HG03097 (cell line): Measurements from ENCODE around the gene RSBN1.
"Not testable (repeated sequence)": the region's sequence is repeated elsewhere in the genome, so short reads cannot be mapped to it uniquely, and the experiment has no call there.

Experiments
- ATAC-seq: cut with Tn5 transposase; IDR thresholded peaks from one replicate; pipeline ENCODE4 v1.9.1; 2021; ENCODE audit not compliant: unreplicated experiment, low FRiP score

Gene RSBN1

DNA sequence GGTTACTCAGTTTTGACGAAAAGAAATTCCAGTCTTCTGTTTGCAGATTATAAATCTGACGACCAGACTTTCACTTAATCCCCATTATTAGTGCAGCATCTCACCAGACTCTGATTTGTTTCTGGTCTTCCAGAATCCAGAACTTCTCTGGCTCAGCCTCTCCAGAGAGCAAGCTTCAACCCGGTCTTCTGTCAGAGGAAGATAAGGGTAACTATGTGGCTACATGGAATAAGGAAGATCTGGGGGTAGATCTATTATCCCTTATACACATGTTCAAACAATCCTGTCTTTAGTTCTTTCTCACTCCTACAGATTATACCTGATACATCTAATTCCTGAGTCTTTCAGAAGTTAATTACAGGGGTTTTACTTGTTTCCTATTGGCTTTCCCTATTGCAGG is 62.9 kb downstream of the RSBN1 start:
- no peak for ATAC-seq

- no peak for ATAC-seq
Observed at GRCh38 chr1:113747376-113747775, 64.9 kb downstream of the RSBN1 start.

- ATAC-seq = no peak
Observed at GRCh38 chr1:113745425-113745824, 66.9 kb downstream of the RSBN1 start.

DNA sequence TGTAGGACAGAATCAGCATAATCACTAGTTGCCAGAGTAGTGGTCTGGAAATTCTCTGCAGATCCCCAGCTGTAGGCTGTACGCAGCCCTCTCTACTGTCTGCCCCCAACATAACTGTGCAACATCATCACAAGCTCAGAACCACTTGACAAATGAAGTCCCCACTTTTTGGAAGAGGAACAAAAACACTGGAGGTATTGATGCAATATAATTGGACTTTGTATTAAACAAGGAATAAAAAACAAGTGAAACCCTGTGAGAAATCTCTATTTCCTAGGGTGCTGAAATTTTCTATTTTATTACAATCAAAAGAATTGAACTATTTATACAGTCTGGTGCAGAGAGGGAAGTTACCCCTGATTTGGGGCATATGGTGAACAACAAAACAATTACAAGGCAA is 68.2 kb downstream of the RSBN1 start:
- ATAC-seq = no peak

DNA sequence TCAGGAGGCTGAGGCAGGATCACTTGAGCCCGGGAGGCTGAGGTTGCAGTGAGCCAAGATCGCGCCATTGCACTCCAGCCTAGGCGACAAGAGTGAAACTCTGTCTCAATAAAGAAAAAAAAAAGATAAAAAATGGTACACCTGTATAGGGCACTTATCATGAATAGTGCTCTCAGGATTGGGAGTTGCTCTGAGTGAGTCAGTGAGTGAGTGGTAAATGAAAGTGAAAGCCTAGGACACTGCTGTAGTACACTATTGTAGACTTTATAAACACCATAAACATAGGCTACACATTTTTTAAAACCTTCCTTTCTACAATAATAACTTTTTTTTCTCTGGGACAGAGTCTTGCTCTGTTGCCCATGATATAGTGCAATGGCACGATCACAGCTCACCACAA is 69.8 kb downstream of the RSBN1 start:
- no peak for ATAC-seq

DNA sequence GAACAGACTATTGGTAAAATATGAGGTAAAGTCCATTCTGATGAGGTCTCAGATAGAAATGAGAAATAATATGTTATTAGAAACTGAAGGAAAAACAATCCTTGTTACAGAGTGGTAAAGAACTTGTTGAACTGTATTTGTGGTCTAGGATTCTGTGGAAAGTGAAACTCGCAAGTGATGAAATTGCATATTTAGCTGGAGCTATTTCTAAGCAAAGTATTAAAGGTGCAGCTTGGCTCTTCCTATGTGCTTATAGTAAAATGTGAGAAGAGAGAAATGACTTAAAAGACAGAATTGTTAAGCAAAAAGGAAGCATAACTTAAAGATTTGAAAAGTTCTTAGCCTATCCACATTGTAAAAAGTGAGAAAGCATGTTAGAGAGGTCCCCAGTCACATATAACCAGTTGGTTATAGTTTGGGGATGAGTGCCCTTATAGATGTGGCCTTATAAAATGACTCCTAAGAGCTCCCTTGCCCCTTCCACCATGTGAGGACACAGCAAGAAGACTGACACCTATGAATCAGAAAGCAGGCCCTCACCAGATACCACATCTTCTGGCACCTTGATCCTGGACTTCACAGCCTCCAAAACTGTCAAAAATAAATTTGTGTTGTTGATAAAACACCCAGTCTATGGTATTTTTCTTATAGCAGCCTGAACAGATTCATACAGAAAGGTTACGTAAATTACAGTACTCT is 77.8 kb downstream of the RSBN1 start:
- ATAC-seq = no peak

GRCh38 chr1:113732802-113733201 is 79.5 kb downstream of the RSBN1 start:
- ATAC-seq = no peak

DNA sequence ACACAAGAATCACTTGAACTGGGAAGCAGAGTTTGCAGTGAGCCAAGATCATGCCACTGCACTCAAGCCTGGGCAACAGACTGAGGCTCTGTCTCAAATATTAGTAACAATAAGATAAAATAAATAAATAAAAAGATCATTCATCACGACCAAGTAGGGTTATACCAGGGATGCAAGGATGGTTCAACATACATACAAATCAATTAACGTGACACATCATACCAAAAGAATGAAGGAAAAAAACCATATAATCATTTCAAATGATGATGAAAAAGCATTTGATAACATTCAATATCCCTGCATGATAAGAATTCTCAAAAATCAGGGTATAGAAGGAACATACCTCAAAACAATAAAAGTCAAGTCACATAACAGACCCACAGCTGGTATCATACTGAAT is 91.3 kb downstream of the RSBN1 start:
- no peak for ATAC-seq

DNA sequence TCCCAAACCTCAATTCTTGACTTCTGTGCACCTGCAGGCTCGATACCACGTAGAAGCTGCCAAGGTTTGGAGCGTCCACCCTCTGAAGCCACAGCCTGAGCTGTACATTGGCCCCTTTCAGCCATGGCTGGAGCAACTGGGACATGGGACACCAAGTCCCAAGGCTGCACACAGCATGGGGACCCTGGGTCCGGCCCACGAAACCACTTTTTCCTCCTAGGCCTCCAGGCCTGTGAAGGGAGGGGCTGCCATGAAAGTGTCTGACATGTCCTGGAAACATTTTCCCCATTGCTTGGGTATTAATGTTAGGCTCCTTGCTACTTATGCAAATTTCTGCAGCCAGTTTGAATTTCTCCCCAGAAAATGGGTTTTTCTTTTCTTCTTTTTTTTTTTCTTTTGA is 93.7 kb downstream of the RSBN1 start:
- ATAC-seq = not testable (repeated sequence)

DNA sequence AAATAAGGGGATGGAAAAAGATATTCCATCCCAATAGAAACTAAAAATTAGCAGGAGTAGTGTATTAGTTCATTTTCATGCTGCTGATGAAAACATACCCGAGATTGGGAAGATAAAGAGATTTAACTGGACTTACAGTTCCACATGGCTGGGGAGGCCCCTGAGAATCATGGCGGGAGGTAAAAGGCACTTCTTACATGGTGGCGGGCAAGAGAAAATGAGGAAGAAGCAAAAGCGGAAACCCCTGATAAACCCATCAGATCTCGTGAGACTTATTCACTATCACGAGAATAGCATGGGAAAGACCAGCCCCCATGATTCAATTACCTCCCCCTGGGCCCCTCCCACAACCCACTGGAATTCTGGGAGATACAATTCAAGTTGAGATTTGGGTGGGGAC is 94.8 kb downstream of the RSBN1 start:
- ATAC-seq = not testable (repeated sequence)

DNA sequence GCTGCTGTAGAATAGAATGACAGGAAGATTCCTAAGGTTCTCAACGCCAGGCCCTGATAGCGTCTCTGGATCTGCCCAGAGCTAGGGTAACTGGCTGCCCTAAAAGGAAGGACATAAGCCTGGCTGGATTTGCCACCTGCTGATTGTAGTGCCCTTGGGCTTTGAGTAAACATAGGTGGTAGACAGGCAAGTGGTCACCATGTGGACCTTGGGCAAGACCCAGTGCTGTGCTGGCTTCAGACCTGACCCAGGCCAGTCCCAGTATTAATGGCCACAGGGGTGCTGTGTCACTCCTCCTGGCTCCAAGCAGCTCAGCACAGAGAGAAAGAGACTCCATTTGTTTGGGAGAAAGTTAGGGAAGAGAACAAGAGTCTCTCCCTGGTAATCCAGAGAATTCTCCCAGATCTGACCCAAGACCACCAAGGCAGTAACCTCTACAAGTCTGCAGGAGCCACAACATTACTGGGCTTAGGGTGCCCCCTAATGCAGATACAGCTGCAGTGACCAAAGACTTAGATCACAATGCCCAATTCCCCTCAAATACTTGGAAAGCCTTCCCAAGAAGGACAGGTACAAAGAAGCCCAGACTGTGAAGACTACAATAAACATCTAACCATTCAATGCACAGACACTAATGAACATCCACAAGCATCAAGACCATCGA is 97.5 kb downstream of the RSBN1 start:
- ATAC-seq = no peak
